NCI-H2081 treated with DMSO at 0.1 percent for 48 hours (cell line): ENCODE data around the gene DNAH2.

Source experiments
- DNase-seq: peaks from one replicate; lab custom pipeline; 2025; lab: John Stamatoyannopoulos, UW

DNAH2 gene

GRCh38 chr17:7820231-7820630 is 102.7 kb downstream of the DNAH2 start:
- DNase-seq, result no peak

- DNase-seq, result no peak
Observed at GRCh38 chr17:7822126-7822525, 104.6 kb downstream of the DNAH2 start.

DNA sequence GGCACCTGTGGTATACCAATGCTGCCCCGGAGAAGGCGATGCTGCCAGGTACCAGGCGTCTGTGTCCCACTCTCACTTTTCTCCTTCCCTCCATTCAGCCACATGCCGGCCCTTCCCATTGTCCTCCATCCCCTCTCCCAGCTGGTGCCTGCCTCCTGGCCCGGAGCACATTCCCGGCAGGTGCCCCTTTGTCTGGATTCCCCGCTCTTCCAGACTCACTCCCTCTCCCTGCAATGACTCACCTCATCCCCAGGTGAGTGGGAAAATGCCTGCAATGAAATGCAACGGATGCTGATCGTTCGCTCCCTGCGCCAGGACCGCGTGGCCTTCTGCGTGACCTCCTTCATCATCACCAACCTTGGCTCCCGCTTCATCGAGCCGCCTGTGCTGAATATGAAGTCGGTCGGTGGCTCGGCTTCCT is 106.0 kb downstream of the DNAH2 start:
- no peak for DNase-seq

DNA sequence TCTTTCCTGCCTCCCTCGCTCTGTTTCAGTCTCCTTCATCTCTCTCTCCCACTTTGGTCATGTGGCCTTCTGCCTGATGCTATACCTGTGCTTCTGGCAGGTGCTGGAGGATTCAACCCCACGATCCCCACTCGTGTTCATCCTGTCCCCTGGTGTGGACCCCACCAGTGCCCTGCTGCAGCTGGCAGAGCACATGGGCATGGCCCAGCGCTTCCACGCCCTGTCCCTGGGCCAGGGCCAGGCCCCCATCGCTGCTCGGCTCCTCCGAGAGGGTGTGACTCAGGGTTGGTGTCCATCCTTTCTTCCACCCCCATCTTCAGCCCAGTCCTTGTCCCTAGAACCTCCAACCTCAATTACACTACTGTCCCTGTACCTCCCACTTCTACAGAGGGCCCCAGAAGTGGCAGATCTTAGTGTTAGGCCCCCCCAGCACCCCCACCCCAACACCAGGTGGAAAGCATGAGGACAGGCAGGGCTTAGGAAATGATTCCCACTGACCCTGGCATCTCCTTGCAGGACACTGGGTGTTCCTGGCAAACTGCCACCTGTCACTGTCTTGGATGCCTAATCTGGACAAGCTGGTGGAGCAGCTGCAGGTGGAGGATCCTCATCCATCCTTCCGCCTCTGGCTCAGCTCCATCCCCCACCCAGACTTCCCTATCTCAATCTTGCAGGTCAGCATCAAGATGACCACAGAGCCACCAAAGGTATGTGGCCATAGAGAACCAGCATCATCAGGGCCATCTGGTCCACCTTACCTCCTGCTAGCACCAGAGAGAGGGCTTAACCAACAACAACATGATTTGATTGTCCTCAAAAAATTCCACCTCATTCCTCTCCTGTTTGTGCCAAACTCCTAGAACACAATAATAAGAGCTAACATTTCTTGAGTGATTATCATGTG is 106.7 kb downstream of the DNAH2 start:
- DNase-seq, result no peak

DNA sequence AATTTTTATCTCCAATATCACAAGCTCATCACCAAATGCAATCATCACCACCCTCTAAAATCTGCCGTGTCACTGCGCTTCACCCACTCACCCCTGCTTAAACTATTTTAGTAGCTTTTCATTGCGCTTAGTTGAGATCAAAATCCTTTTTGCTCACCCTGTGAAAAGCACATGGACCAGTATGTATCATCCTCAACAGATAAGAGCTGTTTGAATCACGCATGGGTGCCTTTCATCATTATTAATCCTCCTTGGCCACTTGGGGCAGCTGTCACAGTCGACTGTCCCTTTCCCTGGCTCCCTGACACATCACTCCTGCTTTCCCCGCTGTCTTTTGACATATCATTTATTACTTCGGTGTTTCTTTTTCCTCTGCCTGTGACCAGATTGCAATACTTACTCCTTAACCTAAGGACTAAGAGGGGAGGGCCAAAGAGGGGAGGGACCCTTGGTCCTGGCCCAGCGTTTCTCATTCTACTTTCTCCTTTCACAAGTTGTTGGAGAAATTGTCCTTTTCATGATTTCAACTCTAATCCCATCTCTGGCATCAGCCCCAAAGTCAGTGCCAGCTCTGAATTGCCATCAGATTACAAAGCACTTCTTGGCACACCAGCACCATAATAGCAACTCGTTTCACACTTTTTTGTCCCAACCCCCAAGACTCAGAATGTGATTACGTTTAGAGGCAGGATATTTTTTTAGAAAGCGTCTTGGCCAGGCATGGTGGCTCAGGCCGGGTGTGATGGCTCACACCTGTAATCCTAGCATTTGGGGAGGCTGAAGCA is 107.9 kb downstream of the DNAH2 start:
- no peak for DNase-seq

DNA sequence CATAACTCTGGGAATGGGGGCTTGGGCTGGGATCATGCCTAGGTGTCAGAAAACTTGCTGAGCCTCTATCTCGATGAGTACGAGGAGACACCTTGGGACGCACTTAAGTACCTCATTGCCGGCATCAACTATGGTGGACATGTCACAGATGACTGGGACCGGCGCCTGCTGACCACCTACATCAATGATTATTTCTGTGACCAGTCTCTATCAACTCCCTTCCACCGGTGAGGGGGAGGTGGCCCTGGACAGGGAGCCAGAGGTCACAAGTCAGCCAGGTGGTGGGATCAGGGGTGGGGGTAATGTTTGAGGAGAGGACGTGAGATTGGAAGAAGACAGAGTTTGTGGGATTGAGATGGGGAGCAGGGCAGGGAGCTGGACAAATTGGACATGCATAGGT is 113.1 kb downstream of the DNAH2 start:
- DNase-seq, result no peak

DNA sequence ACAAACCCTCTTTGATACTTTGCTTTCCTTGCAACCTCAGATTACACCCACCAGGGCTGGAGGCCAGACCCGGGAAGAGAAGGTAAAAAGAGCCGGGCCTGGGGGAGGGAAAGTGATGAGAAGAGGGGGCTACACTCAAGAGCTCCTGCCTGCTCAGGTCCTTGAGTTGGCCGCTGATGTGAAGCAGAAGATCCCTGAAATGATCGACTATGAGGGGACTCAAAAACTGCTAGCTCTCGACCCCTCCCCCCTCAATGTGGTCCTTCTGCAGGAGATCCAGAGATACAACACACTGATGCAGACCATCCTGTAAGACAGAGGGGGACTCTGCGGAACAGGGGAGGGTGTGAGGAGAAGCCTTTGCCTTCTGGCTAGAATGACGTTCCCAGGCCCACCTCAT is 113.7 kb downstream of the DNAH2 start:
- no peak for DNase-seq

GRCh38 chr17:7832431-7832830 is 114.9 kb downstream of the DNAH2 start:
- DNase-seq, result no peak

DNA sequence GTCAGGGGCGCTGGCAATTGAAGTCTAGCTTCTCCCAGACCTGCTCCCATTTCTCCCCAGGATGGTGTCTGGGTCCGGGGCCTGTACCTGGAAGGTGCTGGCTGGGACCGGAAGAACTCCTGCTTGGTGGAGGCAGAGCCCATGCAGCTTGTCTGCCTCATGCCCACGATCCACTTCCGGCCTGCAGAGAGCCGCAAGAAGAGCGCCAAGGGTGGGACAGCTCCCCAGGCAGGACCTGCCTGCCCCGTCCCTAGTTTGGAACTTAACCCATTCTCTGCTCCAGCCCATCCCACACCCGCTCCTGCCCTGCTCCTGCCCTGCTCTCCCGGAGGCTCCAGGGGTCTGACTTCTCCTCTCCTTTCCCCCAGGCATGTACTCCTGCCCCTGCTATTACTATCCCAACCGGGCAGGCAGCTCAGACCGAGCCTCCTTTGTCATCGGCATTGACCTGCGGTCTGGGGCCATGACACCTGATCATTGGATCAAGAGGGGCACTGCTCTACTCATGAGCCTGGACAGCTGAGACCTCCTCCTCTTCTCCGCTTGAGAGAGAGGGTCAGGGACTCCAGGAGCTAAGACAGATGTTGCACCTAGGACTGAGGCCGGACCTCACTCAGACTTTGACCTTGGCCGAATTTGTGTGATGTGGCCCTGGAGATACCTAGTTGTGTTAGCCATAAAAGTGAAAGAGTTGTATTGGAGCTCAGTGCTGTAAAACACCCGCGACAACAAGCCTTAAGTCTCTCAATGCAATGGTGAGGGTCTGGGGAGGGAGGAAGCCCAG is 115.7 kb downstream of the DNAH2 start:
- no peak for DNase-seq

GRCh38 chr17:7833795-7834541 is 116.4 kb downstream of the DNAH2 start, which contains the start of gene KDM6B:
Gene KDM6B, plus strand, starts transcription at chr17:7834217. Its CDS starts 11,338 bp downstream, at chr17:7845555.
- peak; percentile 13 for DNase-seq

GRCh38 chr17:7834542-7834956 is 117.0 kb downstream of the DNAH2 start:
- no peak for DNase-seq

- DNase-seq, result peak; percentile 75
Observed at GRCh38 chr17:7834957-7835813, 117.6 kb downstream of the DNAH2 start.

- DNase-seq, result no peak
Observed at GRCh38 chr17:7835814-7836595, 118.5 kb downstream of the DNAH2 start.

DNA sequence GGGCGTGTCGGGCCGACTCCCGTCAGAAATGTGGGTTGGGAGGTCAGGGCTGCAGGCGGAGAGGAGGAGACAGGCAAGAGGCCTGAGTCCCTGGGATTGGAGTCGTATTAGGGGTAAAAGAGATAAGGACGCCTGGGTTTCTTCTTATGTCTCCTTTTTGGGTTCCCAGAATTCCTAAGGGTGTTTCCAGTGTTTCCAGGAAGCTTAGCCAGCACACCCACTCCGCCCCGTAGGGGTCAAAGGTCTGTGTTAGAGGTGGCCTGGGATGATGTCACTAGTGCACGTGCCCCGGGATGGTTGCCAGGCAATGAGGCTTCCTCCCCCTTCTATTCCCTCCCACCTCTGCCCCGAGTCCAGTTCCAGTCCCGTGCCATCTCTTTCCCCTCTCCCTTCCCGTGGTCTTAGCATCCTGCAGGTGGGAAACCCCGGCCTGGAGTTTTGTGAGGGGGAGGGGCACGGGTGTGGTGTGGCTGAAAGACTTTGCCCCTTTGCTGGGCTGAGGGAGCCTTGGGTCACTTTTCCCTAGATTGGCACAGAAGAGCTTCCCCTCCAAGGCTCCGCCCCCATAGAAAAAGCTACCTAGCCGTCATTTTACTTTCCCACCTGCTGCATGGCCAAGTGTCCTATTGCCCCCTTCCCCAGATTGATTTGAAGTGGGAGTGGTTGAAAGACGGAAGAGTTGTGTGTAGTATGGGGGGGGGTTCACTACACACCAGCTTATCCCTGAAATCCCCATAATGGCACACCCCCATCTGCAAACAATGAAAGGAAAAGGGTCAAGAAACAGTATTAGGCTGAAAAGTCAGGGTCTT is 119.3 kb downstream of the DNAH2 start:
- DNase-seq, result peak; percentile 32

GRCh38 chr17:7837408-7838088 is 120.0 kb downstream of the DNAH2 start:
- no peak for DNase-seq

DNA sequence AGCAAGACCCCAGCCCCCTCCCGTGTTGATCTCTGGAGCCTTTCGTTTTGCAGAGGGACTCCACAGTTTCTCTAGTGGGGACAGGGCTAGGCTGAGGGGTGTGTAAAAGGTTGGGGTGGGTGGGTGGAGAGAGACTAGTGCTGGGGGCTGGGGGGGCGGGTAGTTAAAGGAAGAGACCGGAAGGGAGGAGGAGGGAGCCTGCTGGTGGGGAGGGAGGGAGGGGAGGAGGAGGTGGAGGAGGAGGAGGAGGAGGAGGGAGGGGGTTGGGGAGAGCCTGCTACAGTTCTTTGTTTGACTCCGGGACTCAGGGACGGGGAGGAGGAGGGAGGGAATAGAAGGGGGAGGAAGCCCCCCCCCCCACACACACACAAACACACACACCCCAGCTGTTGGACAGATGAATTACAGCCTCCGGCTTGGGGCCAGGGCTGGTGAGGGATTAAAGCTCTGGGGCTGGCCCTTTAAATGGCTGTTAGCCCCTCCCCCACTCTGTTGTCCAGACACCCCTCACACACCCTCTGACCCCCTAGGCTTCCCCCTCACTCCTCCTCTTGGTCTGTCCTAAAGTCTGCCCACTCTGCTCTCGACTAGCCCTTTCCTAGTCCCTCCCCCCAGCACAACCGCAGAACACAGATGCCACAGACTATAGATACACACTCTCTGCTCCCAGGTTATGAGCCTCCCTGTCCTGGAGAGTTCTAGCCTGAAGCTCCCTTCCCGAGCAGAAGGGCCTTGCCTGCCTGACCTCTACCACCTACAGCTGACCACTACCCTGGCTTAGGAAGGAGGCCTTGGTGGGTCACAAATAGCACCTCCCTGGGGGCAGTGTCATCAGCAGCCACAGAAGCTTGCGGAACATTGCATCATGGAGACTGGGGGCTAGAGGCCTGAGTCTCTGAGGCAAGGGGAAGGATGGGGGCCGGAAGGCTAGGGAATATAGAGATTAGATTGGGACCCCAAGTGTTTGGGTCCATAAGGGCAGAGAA is 120.8 kb downstream of the DNAH2 start:
- no peak for DNase-seq
